Hepatocyte (in vitro differentiated cells): Measurements from ENCODE around the gene TSSK1B.

Experiments
- EZH2 ChIP-seq: fragments of 200-600 bp; sonication (generic); IDR thresholded peaks from 2 replicates; pipeline ENCODE4 v1.6.1; 2016; ENCODE audit warnings: antibody characterized with exemption, mild to moderate bottlenecking, borderline replicate concordance
- TF ChIP-seq, protein P1 (sequence below): fragments of 200-600 bp; sonication (generic); IDR thresholded peaks from 2 replicates; pipeline ENCODE4 v1.5.1; 2016; ENCODE audit warnings: antibody characterized with exemption, mild to moderate bottlenecking; ENCODE audit not compliant: poor library complexity

DNA sequence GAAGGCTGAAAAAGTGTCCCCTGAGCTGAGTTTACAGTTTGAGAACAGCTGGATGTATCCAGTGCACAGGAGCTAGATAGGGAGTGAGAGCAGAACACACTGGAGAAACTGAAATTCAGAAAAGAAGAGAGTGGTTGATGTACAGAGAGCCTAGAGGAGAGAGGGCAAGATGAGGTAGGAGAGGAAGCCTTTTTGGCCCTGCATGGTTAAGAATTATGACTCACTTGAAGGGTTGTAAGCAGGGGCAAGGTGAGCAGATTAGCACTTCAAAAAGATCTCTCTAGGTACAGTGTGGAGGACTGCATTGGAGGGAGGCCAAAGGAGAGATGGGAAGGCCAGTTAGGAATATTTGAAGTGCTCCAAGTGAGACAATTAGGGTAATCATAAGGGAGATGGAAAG lies 28.2 kb upstream of the TSSK1B start:
- TF ChIP-seq, protein P1, sequence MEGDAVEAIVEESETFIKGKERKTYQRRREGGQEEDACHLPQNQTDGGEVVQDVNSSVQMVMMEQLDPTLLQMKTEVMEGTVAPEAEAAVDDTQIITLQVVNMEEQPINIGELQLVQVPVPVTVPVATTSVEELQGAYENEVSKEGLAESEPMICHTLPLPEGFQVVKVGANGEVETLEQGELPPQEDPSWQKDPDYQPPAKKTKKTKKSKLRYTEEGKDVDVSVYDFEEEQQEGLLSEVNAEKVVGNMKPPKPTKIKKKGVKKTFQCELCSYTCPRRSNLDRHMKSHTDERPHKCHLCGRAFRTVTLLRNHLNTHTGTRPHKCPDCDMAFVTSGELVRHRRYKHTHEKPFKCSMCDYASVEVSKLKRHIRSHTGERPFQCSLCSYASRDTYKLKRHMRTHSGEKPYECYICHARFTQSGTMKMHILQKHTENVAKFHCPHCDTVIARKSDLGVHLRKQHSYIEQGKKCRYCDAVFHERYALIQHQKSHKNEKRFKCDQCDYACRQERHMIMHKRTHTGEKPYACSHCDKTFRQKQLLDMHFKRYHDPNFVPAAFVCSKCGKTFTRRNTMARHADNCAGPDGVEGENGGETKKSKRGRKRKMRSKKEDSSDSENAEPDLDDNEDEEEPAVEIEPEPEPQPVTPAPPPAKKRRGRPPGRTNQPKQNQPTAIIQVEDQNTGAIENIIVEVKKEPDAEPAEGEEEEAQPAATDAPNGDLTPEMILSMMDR = no peak
- TF ChIP-seq EZH2 = no peak
